Stomach (tissue), 9 donors: ENCODE results near the gene MCTP1. TPM values are rescaled to one million over a fixed set of nuclear protein-coding genes. Genes with fewer than 3 reads are reported as not detected.

Experiments used
- DNase-seq, 2 donors: peaks; one replicate each; pipeline versions ENCODE4 v3.0.0 to v3.0.0-alpha.2; 2013 to 2019
- H3K27ac ChIP-seq, 5 donors: fragments of 200-600 bp in 4 of 5; sonication (generic) in 4 of 5; one replicate each; pipeline ENCODE4 v1.5.1; 2013 to 2019; ENCODE audit warnings: mild to moderate bottlenecking in 1 of 5, moderate library complexity in 1 of 5
- H3K27me3 ChIP-seq, 3 donors: fragments of 200-600 bp; sonication (generic); one replicate each; pipeline ENCODE4 v1.5.1; 2017 to 2019; ENCODE audit warnings: mixed run types in 1 of 3
- H3K36me3 ChIP-seq, 4 donors: fragments of 200-600 bp; sonication (generic); 1 replicate in 3 of 4; 2 replicates in 1 of 4; pipeline ENCODE4 v1.5.1; 2016 to 2019
- H3K4me1 ChIP-seq, 4 donors: fragments of 200-600 bp; sonication (generic); one replicate each; pipeline ENCODE4 v1.5.1; 2016 to 2019
- H3K4me3 ChIP-seq, 4 donors: fragments of 200-600 bp; sonication (generic) in 3 of 4; one replicate each; pipeline ENCODE4 v1.5.1; 2016 to 2019; ENCODE audit warnings: mild to moderate bottlenecking in 1 of 4
- H3K9me3 ChIP-seq, 4 donors: fragments of 200-600 bp; sonication (generic); one replicate each; pipeline ENCODE4 v1.5.1; 2016 to 2019
- CTCF ChIP-seq, 7 experiments: fragments of 450-650 bp in 4 of 7; fragments of 200-600 bp in 3 of 7; sonication (generic) in 3 of 7; IDR thresholded peaks; one replicate each; pipeline ENCODE4 v1.5.1; 2016 to 2019; ENCODE audit warnings: antibody characterized with exemption in 7 of 7, control low read depth in 2 of 7, mild to moderate bottlenecking in 1 of 7
- EP300 ChIP-seq: sonication (generic); formaldehyde crosslinking; IDR thresholded peaks from one replicate; pipeline ENCODE4 v1.6.1; 2017; ENCODE audit warnings: antibody characterized with exemption
- POLR2A ChIP-seq, 4 donors: fragments of 450-650 bp; IDR thresholded peaks; one replicate each; pipeline ENCODE4 v1.6.1; 2016; ENCODE audit warnings: antibody characterized with exemption in 4 of 4, control low read depth in 2 of 4, mild to moderate bottlenecking in 1 of 4, moderate library complexity in 1 of 4
- POLR2AphosphoS5 ChIP-seq, 3 donors: sonication (generic); formaldehyde crosslinking; IDR thresholded peaks; one replicate each; pipeline ENCODE4 v1.6.1; 2016; ENCODE audit warnings: antibody characterized with exemption in 3 of 3
- WGBS, 5 donors: extraction: QIAGEN DNeasy Blood & Tissue Kit in 3 of 5; methylation state at CpG; one replicate each; pipeline versions ENCODE4 v1.1.5 to v1.1.7; 2013 to 2018; 5-methylcytosine and 5-hydroxymethylcytosine counted together
- intact Hi-C: fragments of 100-400 bp; cut with DNase I; formaldehyde crosslinking; loops from one replicate; pipeline ENCODE4 v1.15.1; 2023; ENCODE audit warnings: low total_unique reads
- polyA plus RNA-seq, 3 donors: library from polyadenylated mRNA; stranded (reverse); fragments of 200-250 nt; gene quantifications; one replicate each; pipeline ENCODE4 v1.2.3, GENCODE V29; 2013
- total RNA-seq, 5 donors: library from RNA; depleted of rRNA; stranded (reverse); fragments of >200 nt; gene quantifications; one replicate each; pipeline versions ENCODE4 v1.1.0 to v1.2.3, GENCODE V29; 2014 to 2016
- donor health status: healthy with polysubstance abuse.
- donor health status: Bipolar disorder and iron deficiency.
- donor health status: healthy.

MCTP1 gene
- total and polyA plus RNA-seq, 8 donors: 1.4 to 47.9 (median 11.3) TPM

GRCh38 chr5:94776167-94776566 is 508.7 kb downstream of the MCTP1 start:
- TF ChIP-seq EP300 (no peak), POLR2AphosphoS5 (IDR thresholded peaks at IDR 0.05) (no peak), CTCF (IDR thresholded peaks at IDR 0.05) (no peak), POLR2A (IDR thresholded peaks at IDR 0.05) (no peak)
- Histone ChIP-seq H3K36me3 (no peaks in the 10 kb centered on the region), H3K4me1 (no peaks in the 10 kb centered on the region), H3K27ac (no peak overlapping the region), H3K27me3 (no peaks in the 10 kb centered on the region), H3K9me3 (no peaks in the 10 kb centered on the region), H3K4me3 (no peak overlapping the region)
- intact Hi-C loops: no loop called here
- WGBS, 5 donors: 57 to 68% (median 65%) methylated on average over 5 of the region's 5 CpGs
- DNase-seq: no peak

GRCh38 chr5:94775088-94775487 is 509.8 kb downstream of the MCTP1 start:
- Histone ChIP-seq H3K9me3 (no peaks in the 10 kb centered on the region), H3K36me3 (no peaks in the 10 kb centered on the region), H3K4me3 (no peak overlapping the region), H3K4me1 (no peaks in the 10 kb centered on the region), H3K27me3 (no peaks in the 10 kb centered on the region), H3K27ac (no peak overlapping the region)
- intact Hi-C loops: no loop called here
- WGBS, 5 donors: 84 to 95% (median 87%) methylated on average over 2 of the region's 2 CpGs
- DNase-seq: no peak
- TF ChIP-seq EP300 (no peak), CTCF (IDR thresholded peaks at IDR 0.05) (no peak), POLR2A (IDR thresholded peaks at IDR 0.05) (no peak)

GRCh38 chr5:94771742-94772141 is 513.2 kb downstream of the MCTP1 start:
- no peaks in the 10 kb centered on the region for H3K27me3 ChIP-seq
- TF ChIP-seq EP300 (no peak), POLR2A (IDR thresholded peaks at IDR 0.05) (no peak), POLR2AphosphoS5 (IDR thresholded peaks at IDR 0.05) (no peak), CTCF (IDR thresholded peaks at IDR 0.05) (no peak)
- H3K27ac ChIP-seq: no peak overlapping the region
- no peaks in the 10 kb centered on the region for H3K4me1 ChIP-seq
- no peak for DNase-seq
- 57 to 79% (median 76%) methylated on average over 2 of the region's 2 CpGs for WGBS, 5 donors
- H3K9me3 ChIP-seq: no peaks in the 10 kb centered on the region
- no peaks in the 10 kb centered on the region for H3K36me3 ChIP-seq
- H3K4me3 ChIP-seq: no peak overlapping the region
- intact Hi-C loops: no loop called here

GRCh38 chr5:94769996-94770395 is 514.9 kb downstream of the MCTP1 start:
- Histone ChIP-seq H3K9me3 (peaks cover 0 to 2% (median 0%) of the 10 kb centered on the region in 4 donors), H3K4me1 (no peaks in the 10 kb centered on the region), H3K4me3 (no peak overlapping the region), H3K27ac (no peak overlapping the region), H3K36me3 (no peaks in the 10 kb centered on the region), H3K27me3 (no peaks in the 10 kb centered on the region)
- WGBS, 5 donors: 78 to 86% (median 85%) methylated on average over 7 of the region's 7 CpGs
- no peak for TF ChIP-seq POLR2AphosphoS5 (IDR thresholded peaks at IDR 0.05)
- TF ChIP-seq POLR2A (IDR thresholded peaks at IDR 0.05): no peak
- no peak for DNase-seq
- intact Hi-C loops: no loop called here

- Histone ChIP-seq H3K36me3 (no peaks in the 10 kb centered on the region), H3K27me3 (no peaks in the 10 kb centered on the region), H3K4me1 (no peaks in the 10 kb centered on the region), H3K9me3 (peaks cover 0 to 4% (median 0%) of the 10 kb centered on the region in 4 donors), H3K27ac (no peak overlapping the region), H3K4me3 (no peak overlapping the region)
- TF ChIP-seq POLR2AphosphoS5 (IDR thresholded peaks at IDR 0.05): no peak
- no peak for TF ChIP-seq POLR2A (IDR thresholded peaks at IDR 0.05)
- TF ChIP-seq EP300: no peak
- no peak for TF ChIP-seq CTCF (IDR thresholded peaks at IDR 0.05)
- 77 to 88% (median 83%) methylated on average over 4 of the region's 4 CpGs for WGBS, 5 donors
- DNase-seq: no peak
- intact Hi-C loops: no loop called here
These were observed 523.1 kb downstream of the MCTP1 start for GRCh38 chr5:94761786-94762185.
